Small intestine (tissue), 7 donors: ENCODE measurements around the gene HMOX1. TPM values are rescaled to one million over a fixed set of nuclear protein-coding genes. Genes with fewer than 3 reads are reported as not detected.
"Not testable (repeated sequence)": the region's sequence is repeated elsewhere in the genome, so short reads cannot be mapped to it uniquely, and the experiment has no call there.

Experiments used
- DNase-seq, 2 donors: peaks; one replicate each; pipeline versions ENCODE4 v3.0.0 to v3.0.0-alpha.2; 2013
- FAIRE-seq: peaks from 2 replicates; lab custom pipeline; 2012; peaks lifted over from hg19 to GRCh38; lab: Jason Lieb, UNC
- H3K27ac ChIP-seq, 3 donors: one replicate each; pipeline ENCODE4 v1.5.1; 2013; ENCODE audit warnings: low read length in 2 of 3, mild to moderate bottlenecking in 2 of 3, control low read depth in 1 of 3, inconsistent platforms in 1 of 3, low read depth in 1 of 3, moderate library complexity in 1 of 3
- H3K27me3 ChIP-seq, 3 donors: one replicate each; pipeline ENCODE4 v1.6.1; 2013; ENCODE audit warnings: low read length in 3 of 3, inconsistent platforms in 1 of 3; ENCODE audit not compliant: control insufficient read depth in 3 of 3, insufficient read depth in 3 of 3
- H3K36me3 ChIP-seq, 3 donors: one replicate each; pipeline ENCODE4 v1.6.1; 2013; ENCODE audit warnings: low read length in 3 of 3, inconsistent platforms in 1 of 3, low read depth in 1 of 3, mild to moderate bottlenecking in 1 of 3, moderate library complexity in 1 of 3; ENCODE audit not compliant: control insufficient read depth in 3 of 3, insufficient read depth in 2 of 3
- H3K4me1 ChIP-seq, 3 donors: one replicate each; pipeline ENCODE4 v1.6.1; 2013; ENCODE audit warnings: low read length in 2 of 3, inconsistent platforms in 1 of 3, low read depth in 1 of 3, mild to moderate bottlenecking in 1 of 3, moderate library complexity in 1 of 3; ENCODE audit not compliant: control insufficient read depth in 3 of 3, insufficient read depth in 2 of 3
- H3K4me3 ChIP-seq, 3 donors: one replicate each; pipeline ENCODE4 v1.5.1; 2013; ENCODE audit warnings: low read length in 3 of 3, control low read depth in 1 of 3, inconsistent platforms in 1 of 3, low read depth in 1 of 3, mild to moderate bottlenecking in 1 of 3, moderate library complexity in 1 of 3
- H3K9me3 ChIP-seq, 2 donors: one replicate each; pipeline ENCODE4 v1.6.1; 2013; ENCODE audit warnings: low read depth in 1 of 2, low read length in 1 of 2; ENCODE audit not compliant: control insufficient read depth in 2 of 2, insufficient read depth in 1 of 2
- WGBS, 3 donors: extraction: QIAGEN DNeasy Blood & Tissue Kit; methylation state at CpG; one replicate each; pipeline ENCODE4 v1.1.7; 2013; 5-methylcytosine and 5-hydroxymethylcytosine counted together
- polyA plus RNA-seq, 4 donors: library from polyadenylated mRNA; stranded (reverse) in 3 of 4; unstranded in 1 of 4; fragments of 200-250 nt in 3 of 4; fragments of 120-200 nt in 1 of 4; gene quantifications; one replicate each; pipeline versions ENCODE4 v1.2.1 to v1.2.3, GENCODE V29; 2013
- donor health status: healthy with polysubstance abuse.
- donor health status: control.
- donor health status: control.
- donor health status: Bipolar disorder and iron deficiency.
- donor health status: healthy.

HMOX1 gene
- polyA plus RNA-seq, 4 donors: 22.3 to 119 (median 79.8) TPM

GRCh38 chr22:35438673-35439364 lies 57.9 kb downstream of the HMOX1 start:
- H3K4me1 ChIP-seq, DNase-seq, FAIRE-seq, H3K27me3 ChIP-seq, H3K4me3 ChIP-seq, H3K9me3 ChIP-seq, H3K27ac ChIP-seq: not testable (repeated sequence)
- 64 to 83% (median 65%) methylated on average over 3 of the region's 3 CpGs for WGBS, 3 donors
- peaks cover 0 to 18% (median 0%) of the 10 kb centered on the region in 3 donors for H3K36me3 ChIP-seq

GRCh38 chr22:35439365-35439717 lies 58.4 kb downstream of the HMOX1 start:
- H3K4me1 ChIP-seq: no peaks in the 10 kb centered on the region
- DNase-seq (no peak), FAIRE-seq (no peak)
- peaks cover 0 to 12% (median 0%) of the 10 kb centered on the region in 3 donors for H3K36me3 ChIP-seq
- no peak overlapping the region for H3K27ac ChIP-seq
- peaks cover 0 to under 1% of the 10 kb centered on the region in 2 donors for H3K9me3 ChIP-seq
- WGBS, 3 donors: 87 to 100% (median 92%) methylated on average over 1 of the region's 1 CpG
- H3K27me3 ChIP-seq: no peaks in the 10 kb centered on the region
- no peak overlapping the region for H3K4me3 ChIP-seq

- H3K27ac ChIP-seq: no peak overlapping the region
- H3K4me3 ChIP-seq: no peak overlapping the region
- 79 to 88% (median 85%) methylated on average over 3 of the region's 3 CpGs for WGBS, 3 donors
- peaks cover 0 to 15% (median 0%) of the 10 kb centered on the region in 3 donors for H3K36me3 ChIP-seq
- FAIRE-seq (no peak), DNase-seq (no peak)
- H3K4me1 ChIP-seq: no peaks in the 10 kb centered on the region
- no peaks in the 10 kb centered on the region for H3K9me3 ChIP-seq
- no peaks in the 10 kb centered on the region for H3K27me3 ChIP-seq
Measured at GRCh38 chr22:35440129-35440528, 59.2 kb downstream of the HMOX1 start.

GRCh38 chr22:35441489-35442100 lies 60.7 kb downstream of the HMOX1 start:
- no peaks in the 10 kb centered on the region for H3K27me3 ChIP-seq
- peaks cover 0 to 10% (median 0%) of the 10 kb centered on the region in 3 donors for H3K36me3 ChIP-seq
- H3K9me3 ChIP-seq: no peaks in the 10 kb centered on the region
- DNase-seq (no peak), FAIRE-seq (no peak)
- no peaks in the 10 kb centered on the region for H3K4me1 ChIP-seq
- no peak overlapping the region for H3K4me3 ChIP-seq
- H3K27ac ChIP-seq: no peak overlapping the region
- 69 to 80% (median 75%) methylated on average over 8 to 9 of the region's 9 CpGs for WGBS, 3 donors

GRCh38 chr22:35442471-35442870 lies 61.6 kb downstream of the HMOX1 start:
- H3K36me3 ChIP-seq: peaks cover 0 to 12% (median 0%) of the 10 kb centered on the region in 3 donors
- no peaks in the 10 kb centered on the region for H3K9me3 ChIP-seq
- FAIRE-seq (no peak), DNase-seq (no peak)
- H3K27ac ChIP-seq: no peak overlapping the region
- H3K4me1 ChIP-seq: peaks cover 0 to under 1% (median 0%) of the 10 kb centered on the region in 3 donors
- no peak overlapping the region for H3K4me3 ChIP-seq
- H3K27me3 ChIP-seq: no peaks in the 10 kb centered on the region
- 78 to 94% (median 85%) methylated on average over 6 of the region's 6 CpGs for WGBS, 3 donors

GRCh38 chr22:35443338-35443737 lies 62.4 kb downstream of the HMOX1 start:
- WGBS, 3 donors: 79 to 90% (median 80%) methylated on average over 6 of the region's 6 CpGs

More at GRCh38 chr22:35443338-35443737, 62.4 kb downstream of the HMOX1 start:
- Histone ChIP-seq H3K27ac (no peak overlapping the region), H3K27me3 (no peaks in the 10 kb centered on the region), H3K4me3 (no peak overlapping the region), H3K9me3 (no peaks in the 10 kb centered on the region), H3K4me1 (peaks cover 0 to 9% (median 0%) of the 10 kb centered on the region in 3 donors), H3K36me3 (peaks cover 0 to 15% (median 0%) of the 10 kb centered on the region in 3 donors)
- FAIRE-seq (no peak), DNase-seq (no peak)

Other genes starting within 250 kb of the HMOX1 start
- 10 to 100 TPM in 2 of 4 donors, 1 to 10 TPM in 2; 7.0 to 17.0 (median 8.9) TPM for gene HMGXB4, start 123.6 kb upstream of the HMOX1 start, polyA plus RNA-seq
- gene TOM1, start 81.2 kb upstream of the HMOX1 start, polyA plus RNA-seq: 100 to 1,000 TPM in 2 of 4 donors, 10 to 100 TPM in 2; 46.6 to 112 (median 91.0) TPM
- 10 to 100 TPM in 2 of 4 donors, 1 to 10 TPM in 2; 5.6 to 39.5 (median 19.2) TPM for gene MCM5, start 19.0 kb downstream of the HMOX1 start, polyA plus RNA-seq
- 1 to 10 TPM in 3 of 4 donors, under 1 TPM in 1; 0.54 to 3.7 (median 1.7) TPM for gene RASD2, start 159.7 kb downstream of the HMOX1 start, polyA plus RNA-seq
- gene MB, start 236.2 kb downstream of the HMOX1 start, polyA plus RNA-seq: 100 to 1,000 TPM in 1 of 4 donors, 10 to 100 TPM in 2, 1 to 10 TPM in 1; 1.9 to 106 (median 45.4) TPM